HG02943 (cell line): ENCODE results near the gene ACBD4.
"Not testable (repeated sequence)": the region's sequence is repeated elsewhere in the genome, so short reads cannot be mapped to it uniquely, and the experiment has no call there.

ENCODE experiments used
- ATAC-seq: cut with Tn5 transposase; IDR thresholded peaks from one replicate; pipeline ENCODE4 v1.9.1; 2021; ENCODE audit warnings: mild to moderate bottlenecking, low read depth, moderate library complexity; ENCODE audit not compliant: unreplicated experiment

Gene ACBD4

DNA sequence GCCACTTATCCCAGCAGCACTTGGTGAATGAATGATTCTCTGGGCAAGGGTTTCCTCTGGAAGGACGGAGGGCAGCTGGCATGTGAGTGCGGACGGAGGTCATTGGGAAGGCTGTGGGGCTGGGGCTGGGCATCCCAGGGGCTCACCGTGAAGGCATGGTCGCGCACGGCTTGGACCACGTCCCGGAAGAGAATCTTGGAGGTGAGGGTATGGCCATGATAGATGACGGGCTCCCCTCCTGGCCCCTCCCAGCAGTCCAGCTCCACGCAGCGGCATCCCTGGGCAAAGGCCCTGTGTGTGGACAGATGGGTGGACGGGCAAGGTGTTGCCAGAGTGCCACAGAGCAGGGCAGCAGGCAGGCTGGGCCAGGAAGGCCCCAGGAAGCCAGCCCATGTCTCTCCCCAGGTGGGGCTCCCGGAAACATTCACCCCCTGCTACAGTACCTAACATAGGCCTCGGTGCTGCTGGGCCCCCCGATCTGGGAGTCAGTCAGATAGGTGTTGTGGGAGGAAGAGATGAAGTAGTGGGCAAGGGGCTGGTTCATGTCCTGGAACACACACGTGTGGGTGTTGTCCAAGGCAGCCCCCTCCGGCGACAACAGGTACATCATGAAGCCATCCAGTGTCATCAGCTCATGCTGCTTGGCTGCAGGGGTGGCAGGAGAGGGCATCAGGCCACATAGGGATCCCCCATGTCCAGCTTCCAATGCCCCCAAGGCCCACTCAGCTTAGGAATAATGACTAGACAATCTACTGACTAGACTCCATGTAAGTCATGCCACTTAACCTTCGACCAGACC is 17.4 kb upstream of the ACBD4 start:
- ATAC-seq: no peak

DNA sequence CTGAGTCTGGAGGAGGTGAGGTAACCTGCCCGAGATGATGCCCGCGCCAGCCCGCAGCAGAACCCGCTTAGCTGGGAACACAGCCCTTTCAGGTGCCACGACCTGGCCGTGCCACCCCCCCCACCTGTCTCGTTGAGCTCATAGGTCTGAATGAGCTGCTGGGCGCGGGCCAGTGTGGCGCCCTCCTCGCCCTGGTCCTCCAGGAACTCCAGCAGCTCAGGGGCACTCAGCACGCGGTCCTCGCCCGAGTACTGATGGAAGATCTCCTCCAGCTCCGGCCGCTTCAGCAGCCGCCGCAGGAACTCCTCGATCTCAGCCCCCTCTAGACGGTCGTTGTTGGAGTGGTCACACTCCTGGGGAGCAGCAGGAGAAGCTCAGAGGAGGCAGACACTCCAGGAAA is 16.8 kb upstream of the ACBD4 start:
- ATAC-seq: no peak

DNA sequence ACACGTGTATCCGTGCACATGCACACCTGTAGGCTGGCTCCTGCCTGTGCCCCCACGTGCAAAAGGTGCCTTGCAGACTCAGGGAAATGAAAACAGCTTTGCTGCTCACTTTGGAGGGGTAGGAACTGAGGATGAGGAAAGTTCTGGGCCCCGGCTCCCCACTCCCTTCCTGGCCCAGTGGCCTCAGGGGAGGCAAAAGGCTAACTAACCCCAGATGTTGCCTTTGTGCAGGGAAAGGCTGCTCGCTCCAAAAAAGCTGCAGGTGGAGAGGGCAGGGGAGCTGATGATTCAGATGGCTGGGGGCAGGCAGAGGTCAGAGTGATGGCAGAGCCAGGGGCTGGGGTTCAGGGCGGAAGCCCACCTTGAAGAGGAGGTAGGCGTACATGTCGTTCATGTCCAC is 15.5 kb upstream of the ACBD4 start:
- ATAC-seq: no peak

DNA sequence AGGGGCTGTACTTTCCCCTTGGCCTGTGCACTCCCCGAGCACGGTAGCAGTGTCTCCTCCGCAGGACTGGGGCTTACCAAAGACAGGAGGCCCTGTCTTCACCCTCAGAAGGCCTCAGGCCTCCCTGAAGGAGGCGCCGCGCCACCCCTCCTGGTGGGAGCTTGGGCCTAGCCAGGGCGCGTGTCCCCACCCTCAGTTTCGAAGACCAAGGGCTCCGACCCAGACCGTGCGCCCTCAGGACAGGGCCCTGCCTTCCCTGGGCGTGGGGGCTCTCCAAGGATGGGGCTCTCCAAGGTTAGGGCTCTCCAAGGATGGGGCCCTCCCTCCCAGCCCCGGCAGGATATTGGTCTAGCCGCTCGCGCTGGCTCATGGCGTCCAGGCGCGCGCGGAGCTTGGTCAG is 14.9 kb upstream of the ACBD4 start:
- no peak for ATAC-seq

DNA sequence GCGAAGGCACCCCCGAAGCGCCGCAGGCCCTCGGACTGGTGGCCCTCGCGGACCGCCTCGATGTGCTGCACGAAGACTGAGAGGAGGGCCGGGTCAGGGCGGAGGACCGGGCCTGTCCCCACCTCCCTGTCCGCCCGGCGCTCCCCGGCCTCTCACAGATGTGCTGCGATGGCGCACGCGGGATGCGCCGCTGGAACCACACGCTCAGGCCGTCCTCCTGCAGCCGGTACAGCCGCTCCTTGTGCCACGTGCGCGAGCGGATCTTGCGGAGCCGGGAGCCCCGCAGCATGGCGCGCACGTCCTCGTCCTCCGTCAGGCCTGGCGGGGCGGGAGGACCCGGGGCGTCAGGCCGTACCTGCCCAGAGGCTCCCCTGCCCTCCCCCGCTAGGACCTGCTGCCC is 14.4 kb upstream of the ACBD4 start:
- ATAC-seq: no peak

DNA sequence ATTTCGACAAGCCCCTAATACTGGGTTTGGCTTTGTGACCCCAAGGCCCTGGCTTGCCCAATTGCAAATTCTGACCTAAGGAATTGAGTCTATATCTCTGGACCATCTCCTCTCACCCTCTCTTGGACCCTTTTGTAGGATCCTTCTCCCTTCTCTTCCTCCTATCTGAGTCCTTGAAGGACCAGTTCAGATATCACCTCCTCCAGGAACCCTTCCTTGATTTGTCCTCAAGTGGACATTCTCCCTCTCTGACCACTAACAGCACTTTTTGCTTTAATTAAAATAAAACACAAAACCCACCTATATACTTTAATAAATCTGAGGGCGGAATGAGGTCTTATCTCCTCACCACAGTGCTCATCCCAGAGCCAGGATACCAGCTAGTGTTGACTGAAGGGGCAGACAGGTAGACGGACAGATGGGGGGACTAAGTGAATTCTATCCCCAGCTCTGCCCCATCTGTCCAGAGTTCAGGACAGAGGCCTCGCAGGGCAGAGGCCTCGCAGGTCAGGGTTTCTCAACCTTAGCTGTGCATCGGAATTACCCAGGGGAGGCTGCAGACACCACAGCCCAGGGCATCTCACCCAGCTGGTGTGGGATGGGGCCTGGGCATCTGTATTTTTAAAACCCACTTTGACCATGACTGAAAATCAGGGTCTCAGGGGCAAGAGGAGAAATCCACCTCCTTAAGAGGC is 12.3 kb upstream of the ACBD4 start:
- no peak for ATAC-seq

DNA sequence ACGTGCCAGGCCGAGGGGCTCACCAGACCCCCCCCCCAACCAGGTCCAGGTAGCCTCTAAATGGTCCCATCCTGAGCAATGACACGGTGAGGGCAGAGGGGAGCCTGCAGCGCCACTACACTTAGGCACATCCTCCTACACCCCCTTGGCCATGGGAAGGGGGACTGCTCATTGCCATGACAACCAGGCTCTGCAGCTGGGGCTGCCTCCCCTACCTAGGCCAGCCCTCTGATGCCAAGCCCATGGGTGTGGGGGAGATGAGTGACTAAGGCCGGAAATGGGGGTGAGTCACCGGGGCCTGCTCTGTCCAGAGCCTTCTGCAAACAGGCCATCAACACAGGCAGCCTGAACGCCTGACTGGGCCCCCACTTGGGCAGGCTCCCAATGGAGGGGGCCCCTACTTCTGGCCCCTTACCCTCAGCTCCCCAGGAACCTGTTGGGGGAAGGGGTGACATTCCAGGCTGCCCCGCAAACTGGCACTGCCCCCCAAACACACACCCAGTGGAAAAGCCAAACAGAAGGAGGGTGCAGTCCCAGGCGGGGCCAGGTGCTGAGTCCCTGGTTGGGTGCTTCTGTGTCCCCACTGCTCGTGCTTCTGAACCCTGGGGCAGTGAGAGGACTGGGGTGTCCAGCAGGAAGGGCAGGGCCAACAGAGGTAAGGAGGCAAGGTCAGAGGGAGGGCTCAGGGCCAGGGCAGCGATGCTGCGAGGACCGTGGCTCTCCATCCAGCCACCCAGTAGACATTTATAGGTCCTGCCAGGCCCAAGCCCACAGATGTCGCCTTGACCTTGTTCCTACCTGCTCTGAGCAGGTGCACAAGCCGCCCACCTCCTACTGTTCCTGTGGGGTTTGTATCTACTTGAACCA is 11.3 kb upstream of the ACBD4 start:
- no peak for ATAC-seq

DNA sequence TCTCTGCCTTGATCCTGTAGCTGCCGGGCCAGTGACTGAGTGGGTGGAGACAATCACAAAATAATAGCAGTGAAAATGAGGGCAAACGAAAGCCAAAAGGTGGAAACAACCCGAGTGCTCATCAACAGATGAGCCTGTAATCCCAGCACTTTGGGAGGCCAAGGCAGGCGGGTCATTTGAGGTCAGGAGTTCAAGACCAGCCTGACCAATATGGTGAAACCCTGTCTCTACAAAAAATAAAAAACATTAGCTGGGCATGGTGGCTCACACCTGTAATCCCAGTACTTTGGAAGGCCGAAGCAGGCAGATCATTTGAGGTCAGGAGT is 10.7 kb upstream of the ACBD4 start:
- ATAC-seq: not testable (repeated sequence)

DNA sequence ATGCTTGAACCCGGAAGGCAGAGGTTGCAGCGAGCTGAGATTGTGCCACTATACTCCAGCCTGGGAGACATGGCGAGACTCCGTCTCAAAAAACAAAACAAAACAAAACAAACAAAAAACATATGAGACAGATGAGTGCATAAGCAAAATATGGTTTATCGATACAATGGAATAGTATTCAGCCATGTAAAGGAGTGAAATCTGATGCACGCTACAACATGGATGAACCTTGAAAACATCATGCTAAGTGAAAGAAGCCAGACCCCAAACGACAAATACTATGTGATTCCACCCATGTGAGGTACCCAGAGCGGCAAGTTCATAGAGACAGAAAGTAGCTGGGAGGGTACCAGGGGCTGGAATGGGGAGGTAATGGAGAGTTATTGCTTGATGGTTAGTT is 10.0 kb upstream of the ACBD4 start:
- ATAC-seq: no peak

DNA sequence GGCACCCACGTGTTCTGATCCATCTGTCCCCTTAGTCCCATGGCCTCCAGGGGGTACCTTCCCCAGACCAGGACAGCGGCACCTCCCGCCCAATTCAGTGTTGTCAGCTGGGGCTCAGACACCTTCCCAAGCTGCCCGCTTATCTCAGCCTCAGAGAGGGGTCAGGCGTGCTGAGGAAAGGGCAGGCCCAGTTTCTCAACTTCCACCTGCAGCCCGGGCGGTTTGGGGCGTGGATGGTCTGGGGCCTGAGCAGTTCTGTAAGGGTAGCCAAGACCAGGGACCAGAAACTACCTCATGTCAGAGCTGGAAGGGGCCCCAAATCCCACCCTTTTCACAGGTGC is 8.3 kb upstream of the ACBD4 start:
- ATAC-seq: no peak

DNA sequence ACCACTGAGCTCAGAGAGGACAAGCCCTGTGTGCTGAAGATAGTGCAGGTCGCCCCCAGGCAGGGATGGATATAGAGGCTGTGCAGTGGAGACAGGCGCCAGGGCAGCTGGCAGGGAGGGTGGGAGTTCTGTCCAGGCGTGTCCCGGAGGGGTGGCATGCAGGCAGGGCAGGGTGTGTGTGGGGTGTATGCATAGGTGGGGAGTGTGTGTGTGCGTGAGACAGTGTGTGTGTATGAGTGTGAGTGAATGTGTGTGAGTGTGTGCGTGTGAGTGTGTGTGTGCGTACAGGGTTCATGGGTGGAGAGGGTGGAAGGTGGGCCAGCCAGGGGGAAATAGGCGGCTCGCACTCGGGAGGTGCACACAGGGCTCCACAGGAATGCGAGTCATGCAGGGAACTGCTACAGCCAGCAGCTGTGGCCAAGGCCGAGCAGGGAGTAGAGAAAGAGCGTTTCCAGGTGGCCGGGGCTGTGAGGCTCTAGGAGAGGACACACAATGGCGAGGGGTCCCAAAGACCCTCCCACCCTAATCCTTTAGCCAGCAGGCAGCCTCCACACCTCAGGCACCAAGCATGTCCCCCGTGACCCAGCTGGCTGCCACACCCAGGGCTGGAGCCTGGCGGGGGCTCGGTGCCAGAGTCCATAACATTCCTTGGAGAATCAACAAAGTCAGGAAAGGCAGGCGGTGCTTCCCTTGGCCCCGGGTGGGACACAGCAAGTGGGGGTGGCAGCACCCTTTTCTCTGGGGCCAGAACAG is 7.8 kb upstream of the ACBD4 start:
- no peak for ATAC-seq

DNA sequence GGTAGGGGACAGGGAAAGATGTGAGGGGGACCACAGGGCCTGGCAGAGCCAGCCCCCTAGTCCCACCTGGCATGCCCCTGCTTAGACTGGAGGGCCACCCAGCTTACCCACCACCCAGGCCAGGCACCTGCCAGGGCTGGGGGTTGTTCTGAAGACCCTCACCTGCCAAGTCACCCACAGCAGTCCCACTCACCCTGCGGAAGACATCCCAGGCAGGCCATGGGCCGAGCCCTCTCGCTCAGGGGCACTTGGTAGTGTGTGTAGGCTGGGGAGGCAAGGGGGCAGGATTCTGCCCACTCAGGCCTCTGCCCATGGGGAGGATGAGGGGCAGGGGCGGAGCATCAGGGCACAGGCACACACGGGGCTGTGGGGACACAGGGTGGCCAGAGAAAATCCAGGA is 7.2 kb upstream of the ACBD4 start:
- ATAC-seq: no peak

DNA sequence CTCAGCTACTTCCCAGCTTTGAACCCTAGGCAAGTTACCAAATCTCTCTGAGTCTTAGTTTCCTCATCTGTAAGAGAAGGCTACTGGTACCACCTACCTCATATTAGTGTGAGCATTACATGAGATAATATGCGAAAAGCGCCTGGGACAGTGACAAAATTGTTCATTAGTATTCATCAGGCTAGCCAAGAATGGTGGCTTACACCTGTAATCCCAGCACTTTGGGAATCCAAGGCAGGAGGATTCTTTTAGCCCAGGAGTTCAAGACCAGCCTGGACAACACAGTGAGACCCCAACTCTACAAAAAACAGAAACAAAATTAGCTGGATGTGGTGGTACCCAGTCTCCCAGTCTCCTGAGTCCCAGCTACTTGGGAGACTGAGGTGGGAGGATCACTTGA is 6.5 kb upstream of the ACBD4 start:
- ATAC-seq: no peak

DNA sequence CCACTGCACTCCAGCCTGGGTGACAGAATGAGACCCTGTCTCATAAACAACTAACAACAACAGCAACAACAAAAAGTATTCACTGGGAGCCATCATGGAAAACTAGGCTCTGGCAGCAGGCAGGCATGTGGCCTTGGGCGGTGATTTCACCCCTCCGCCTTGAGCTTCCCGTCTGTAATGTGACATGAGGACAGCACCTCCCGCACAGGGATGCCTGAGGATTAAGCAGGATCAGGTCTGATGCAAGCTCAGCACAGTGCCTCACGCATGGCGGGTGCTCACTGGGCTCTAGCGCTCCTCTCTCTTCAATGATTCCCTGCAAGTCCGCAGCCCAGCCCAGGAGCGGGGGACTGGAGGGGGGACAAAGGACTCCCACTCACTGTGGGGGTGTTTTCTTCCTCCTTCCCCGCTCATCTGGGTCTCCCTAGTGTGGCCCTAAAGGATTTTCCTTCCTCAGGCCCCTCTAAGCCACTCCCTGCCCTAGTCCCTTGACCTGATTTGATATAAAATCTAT is 6.0 kb upstream of the ACBD4 start:
- no peak for ATAC-seq

DNA sequence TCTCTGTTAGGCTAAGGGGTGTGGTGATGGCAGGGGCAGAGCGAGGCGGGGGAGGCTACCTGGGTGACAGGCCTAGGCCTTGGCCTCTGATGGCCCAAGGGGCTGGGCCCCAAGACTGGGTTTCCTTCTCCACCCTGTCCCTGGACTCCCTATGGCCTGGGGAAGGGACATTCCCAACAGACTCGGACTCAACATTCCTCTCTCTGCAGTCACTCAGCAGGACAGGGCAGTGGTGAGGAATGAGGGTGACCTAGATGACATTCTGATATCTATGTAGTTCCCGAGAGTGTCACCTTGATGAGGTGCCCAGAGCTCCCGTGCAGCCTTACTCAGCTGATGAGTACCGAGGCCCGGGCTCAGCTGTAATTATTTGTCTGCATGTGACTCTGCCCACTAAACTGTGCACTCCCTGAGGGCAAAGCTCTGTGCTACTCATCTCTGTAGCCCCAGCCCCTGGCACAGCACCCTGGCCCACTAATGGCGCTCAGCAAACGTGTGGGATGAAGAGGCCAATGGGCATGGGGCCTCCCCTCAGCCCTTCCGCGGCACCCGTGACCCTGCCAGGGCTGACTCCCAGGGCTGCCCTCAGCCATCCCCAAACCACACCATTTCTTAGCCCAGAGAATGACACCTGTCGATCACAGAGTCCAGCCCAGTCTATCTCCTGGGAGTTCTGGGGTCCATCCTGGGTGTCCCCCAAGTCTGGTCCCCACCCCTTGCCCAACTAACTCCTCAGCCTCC is 5.4 kb upstream of the ACBD4 start:
- no peak for ATAC-seq

DNA sequence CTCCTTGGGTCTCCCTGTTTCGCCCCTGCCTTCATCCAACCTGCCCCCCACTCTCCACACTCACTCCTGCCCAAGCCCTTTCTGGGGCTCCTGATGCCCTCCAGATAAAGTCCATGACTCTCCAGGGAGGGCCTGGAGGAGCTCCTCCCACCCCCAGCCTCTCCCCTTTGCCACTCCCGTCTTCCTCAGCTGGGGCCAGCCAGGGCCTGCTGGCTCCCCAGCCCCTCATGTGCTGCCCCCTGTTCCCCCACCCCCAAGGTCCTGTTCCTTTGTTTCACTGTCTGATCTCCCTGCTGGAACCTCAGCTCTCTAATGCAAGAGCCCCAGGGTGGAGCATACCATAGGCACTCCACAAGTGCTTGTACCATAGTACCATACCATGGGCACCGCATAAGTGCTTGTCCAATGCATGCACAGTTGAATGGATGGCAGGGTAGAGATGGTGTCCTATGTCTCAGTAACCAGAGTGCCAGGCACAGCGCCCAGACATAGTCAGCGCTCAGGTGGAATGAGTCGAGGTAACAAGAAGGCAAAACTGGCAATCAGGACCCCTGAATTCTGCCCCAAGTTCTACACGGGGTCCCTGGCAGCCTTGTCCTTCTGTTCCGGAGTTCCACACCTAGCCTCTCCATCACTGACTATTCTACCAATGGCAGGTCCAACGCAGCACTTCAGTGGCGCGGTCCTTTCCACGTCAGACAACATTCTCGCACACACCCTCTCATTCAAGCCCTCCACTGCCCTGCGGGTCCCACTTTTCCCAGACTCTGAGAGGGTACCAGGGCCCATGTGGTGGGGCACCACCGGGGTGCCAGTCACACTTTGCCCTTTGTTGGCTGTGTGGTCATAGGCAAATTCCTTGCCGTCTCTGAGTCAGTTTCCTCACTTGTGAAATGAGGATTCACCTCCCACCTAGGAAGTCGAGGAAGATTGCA is 4.5 kb upstream of the ACBD4 start:
- no peak for ATAC-seq

DNA sequence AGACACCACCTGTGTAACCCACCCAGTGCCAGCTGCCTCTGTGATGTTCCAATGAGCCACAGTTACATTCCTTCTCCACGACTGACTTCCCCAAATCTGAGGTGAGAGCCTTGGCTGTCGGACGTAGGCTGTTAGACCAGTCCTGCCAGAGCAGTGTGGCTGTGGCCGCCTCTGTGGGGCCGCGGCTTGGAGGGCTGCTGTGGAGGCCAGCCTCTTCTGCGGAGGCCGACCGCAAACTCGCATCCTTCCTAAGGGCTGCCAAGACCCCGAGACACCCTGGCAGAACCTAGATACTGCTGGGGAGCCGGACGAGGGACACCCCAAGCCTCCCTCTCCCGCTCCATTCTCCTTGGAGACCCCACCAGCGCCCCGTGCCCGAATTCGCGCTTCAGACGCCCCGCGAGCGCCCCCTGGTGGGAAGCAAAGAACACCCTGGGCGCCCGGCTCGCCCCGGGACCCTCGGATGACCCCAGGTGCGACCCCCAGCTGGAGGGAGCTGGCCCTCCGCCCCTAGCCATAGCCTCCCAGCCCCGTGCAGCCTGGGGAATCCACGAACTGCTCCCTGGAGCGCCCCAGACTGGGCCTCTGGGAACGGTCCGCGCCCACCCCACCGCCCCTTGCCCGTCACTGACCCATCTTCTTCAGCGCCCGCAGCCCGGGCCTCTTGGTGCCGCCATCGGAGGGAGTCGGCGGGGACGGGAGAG is 3.7 kb upstream of the ACBD4 start:
- ATAC-seq: no peak

DNA sequence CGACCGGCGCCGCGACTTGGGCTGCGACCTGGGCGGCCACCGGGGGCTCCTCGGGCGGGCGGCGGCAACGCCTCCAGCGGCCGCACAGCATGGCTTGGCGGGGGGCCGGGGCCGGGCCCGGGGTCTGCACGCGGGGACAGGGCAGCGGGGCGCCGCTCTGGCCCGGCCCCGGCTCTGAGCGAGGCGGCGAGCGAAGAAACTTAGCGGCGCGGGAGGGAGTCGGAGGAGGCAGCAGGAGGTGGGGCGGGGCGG is 3.2 kb upstream of the ACBD4 start, which contains the start of gene PLCD3:
TSS of gene PLCD3 (minus strand) at position 196 of the 252 bp plus-strand sequence. CDS start at position 91, 105 bp downstream.
- no peak for ATAC-seq
